ENCODE measurements around the gene PRDM12.

Gene PRDM12

DNA sequence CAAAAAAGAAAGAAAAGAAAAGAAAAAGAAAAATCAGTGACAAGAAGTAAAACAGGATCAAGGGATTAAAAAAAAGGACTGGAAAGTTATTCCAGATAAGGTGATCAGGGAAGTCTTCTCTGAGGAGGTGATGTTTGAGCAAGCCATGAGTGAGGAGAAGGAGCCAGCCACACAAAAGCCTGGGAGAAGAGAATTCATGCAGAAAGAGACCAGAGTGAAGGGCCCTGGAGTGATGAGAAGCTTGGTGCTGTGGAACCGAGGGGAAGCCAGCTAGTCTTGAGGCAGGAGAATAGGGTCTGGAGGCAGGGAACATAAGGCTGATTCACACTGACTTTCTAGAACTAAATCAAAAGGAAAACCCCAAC, 25.2 kb downstream of the PRDM12 start:
- DNase-seq (ENCODE audit: low spot score) = no peak

GRCh38 chr9:130689937-130690700, 25.7 kb downstream of the PRDM12 start:
- peak; percentile 90 for DNase-seq (ENCODE audit: low spot score)

- no peak for DNase-seq (ENCODE audit: low spot score)
These were observed 27.9 kb downstream of the PRDM12 start for GRCh38 chr9:130692321-130692720.

DNA sequence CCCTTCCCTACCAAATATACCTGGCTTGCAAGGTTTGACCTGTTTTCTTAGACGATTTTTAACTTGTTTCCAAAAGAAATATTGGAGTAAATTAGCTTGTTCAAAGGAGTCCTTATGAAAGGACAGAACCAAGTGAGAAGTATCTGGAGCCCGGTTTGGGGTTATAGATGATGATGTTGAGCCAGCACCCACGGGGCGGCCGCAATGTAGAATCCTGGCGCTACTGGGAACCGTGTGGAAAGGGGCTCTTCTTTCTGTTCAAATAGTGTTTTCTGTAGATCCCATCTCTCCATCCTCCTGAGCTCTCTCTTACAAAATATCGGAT, 28.7 kb downstream of the PRDM12 start:
- DNase-seq (ENCODE audit: low spot score) = no peak

DNA sequence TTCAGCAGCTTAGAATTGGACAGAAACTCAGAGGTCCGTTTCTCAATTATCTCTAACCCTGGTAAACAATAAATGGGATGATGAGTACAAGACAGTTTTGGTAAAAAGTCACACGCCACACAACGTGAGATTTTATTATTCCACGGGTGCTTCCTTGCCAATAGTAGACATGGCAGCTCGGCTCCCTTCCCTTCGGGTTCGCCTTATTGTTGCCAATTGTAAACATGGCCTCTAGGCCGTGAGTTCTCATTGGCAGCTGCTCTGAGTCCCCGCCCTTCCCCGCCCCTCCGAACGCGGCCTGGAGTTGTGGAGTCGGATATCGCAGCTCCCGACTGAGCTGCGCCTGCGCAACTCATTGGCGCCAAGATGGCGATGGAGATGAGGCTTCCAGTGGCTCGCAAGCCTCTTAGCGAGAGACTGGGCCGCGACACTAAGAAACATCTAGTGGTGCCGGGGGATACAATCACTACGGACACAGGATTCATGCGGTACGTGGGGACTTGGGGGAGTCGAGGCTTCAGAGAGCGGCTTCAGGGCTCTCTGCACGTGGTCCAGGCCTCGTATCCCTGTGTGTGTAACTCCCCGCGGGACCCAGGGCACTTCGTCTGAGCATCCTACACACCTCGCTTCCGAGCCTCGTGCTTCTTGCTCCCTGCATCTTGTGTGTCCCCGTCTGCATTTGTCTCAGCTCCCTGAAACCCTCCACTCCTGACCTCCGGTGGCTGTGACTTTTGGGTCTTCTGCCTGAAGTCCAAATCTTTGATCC, 29.2 kb downstream of the PRDM12 start, which contains the start of gene EXOSC2:
Gene EXOSC2 (plus strand): TSS at position 355 of the 766 bp plus-strand sequence. CDS start 12 bp downstream, at position 367.
- peak; percentile 97 for DNase-seq (ENCODE audit: low spot score)

GRCh38 chr9:130694205-130694604, 29.8 kb downstream of the PRDM12 start:
- no peak for DNase-seq (ENCODE audit: low spot score)

- no peak for DNase-seq (ENCODE audit: low spot score)
These were observed 31.8 kb downstream of the PRDM12 start for GRCh38 chr9:130696139-130696650.

GRCh38 chr9:130696996-130697395, 32.6 kb downstream of the PRDM12 start:
- DNase-seq (ENCODE audit: low spot score) = no peak

GRCh38 chr9:130698514-130698913, 34.1 kb downstream of the PRDM12 start:
- no peak for DNase-seq (ENCODE audit: low spot score)

DNA sequence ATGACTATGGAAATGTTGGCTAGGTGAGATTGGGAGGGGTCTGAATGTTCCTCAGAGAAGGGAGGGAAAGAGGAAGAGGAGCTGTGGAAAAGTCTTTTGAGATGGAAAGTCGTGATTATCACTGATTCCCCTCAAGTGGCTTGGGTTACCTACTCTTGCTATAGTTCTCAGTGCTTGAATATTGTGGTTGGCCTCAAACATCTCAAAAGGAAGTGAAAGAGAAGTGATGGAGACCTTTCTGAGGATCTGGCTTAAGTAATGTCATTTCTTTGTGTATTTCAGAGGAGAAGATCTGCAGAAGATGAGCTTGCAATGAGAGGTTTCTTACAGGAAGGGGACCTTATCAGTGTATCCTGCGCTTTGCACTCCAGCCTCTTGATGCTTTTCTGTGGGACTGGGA, 34.7 kb downstream of the PRDM12 start:
- DNase-seq (ENCODE audit: low spot score) = no peak

- peak; percentile 70 for DNase-seq (ENCODE audit: low spot score)
These were observed 36.9 kb downstream of the PRDM12 start for GRCh38 chr9:130701059-130702022.

GRCh38 chr9:130703501-130703900, 39.1 kb downstream of the PRDM12 start:
- DNase-seq (ENCODE audit: low spot score) = no peak

DNA sequence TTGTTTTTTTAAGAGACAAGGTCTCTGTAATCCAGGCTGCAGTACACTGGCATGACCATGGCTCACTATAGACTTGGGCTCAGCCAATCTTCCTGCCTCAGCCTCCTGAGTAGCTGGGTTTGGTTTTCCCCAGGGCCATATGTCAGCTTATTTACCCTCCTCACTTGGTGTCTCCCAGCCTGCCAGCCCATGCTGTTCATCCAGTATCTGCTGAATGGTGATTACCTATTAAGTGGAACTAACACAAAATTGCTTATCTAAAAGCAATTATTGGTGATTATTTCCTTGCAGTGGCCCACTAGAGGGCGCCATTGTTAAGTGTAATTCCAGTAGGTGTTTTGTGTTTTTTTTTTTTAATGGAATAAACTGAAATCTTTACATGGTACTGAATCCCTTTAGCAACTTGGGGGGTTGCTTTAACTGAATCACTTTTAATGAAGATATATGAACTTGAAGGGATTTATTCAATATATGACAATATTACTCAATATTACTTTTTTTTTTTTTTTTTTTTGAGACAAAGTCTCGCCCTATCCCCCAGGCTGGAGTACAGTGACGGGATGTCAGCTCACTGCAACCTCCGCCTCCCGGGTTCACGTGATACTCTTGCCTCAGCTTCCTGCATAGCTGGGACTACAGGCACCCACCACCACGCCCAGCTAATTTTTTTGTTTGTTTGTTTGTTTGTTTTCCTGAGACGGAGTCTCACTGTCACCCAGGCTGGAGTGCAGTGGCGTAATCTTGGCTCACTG, 43.0 kb downstream of the PRDM12 start:
- DNase-seq (ENCODE audit: low spot score) = peak; percentile 71

DNA sequence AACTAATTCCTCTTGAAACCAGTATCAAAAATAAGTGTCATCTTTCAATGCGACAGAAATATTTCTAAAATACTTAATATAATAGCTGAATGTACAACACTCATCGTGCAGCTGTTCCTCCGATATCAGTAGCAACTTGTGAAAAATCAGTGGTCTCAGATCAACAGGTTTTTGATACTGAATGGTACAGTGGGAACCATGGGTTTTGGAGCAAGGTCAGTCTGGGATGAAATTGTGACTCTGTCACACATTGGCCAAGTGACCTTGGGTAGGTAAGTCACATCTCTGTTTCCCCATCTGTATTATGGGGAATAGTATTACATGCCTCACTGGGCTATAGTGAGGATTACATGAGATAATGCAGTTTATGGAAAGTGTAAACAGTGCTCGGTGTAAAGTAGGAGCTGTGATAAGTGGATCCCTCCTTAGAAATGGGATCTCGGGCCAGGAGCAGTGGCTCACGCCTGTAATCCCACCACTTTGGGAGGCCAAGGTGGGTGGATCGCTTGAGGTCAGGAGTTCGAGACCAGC, 46.5 kb downstream of the PRDM12 start:
- DNase-seq (ENCODE audit: low spot score) = no peak

DNA sequence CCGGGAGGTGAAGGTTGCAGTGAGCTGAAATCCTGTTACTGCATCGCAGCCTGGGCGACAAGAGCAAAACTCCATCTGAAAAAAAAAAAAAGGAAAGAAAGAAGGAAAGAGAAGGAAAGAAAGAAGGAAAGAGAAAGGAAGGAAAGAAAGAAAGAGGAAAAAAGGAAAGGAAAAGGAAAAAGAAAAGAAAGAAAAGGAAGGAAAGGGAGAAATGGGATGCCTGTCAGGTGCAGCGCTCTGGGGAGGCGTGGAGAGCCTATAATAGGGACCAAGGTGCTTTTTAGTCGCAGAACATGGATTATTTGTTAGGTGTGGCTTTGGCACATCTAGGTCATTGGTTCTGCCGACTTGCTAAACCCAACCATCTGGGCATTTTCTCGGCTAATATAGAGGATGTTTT, 47.1 kb downstream of the PRDM12 start:
- DNase-seq (ENCODE audit: low spot score) = no peak

GRCh38 chr9:130712564-130713285, 48.3 kb downstream of the PRDM12 start:
- DNase-seq (ENCODE audit: low spot score) = peak; percentile 98

- DNase-seq (ENCODE audit: low spot score) = no peak
These were observed 49.0 kb downstream of the PRDM12 start for GRCh38 chr9:130713286-130713960.

- DNase-seq (ENCODE audit: low spot score) = no peak
These were observed 50.3 kb downstream of the PRDM12 start for GRCh38 chr9:130714586-130715110.

GRCh38 chr9:130715270-130715669, 50.9 kb downstream of the PRDM12 start:
- no peak for DNase-seq (ENCODE audit: low spot score)
